RWPE2 (cell line): ENCODE measurements around the gene ZNF536.

Source experiments
- ATAC-seq: fragments of 200-7000 bp; cut with Tn5 transposase; 3 replicates; pipeline ENCODE4 v1.9.1; 2021; ENCODE audit warnings: low read depth
- DNase-seq: peaks from one replicate; pipeline ENCODE4 v3.0.0-alpha.2; 2020; ENCODE audit warnings: low spot score
- H3K27ac ChIP-seq: fragments of 450-650 bp; 2 replicates; pipeline ENCODE4 v1.5.1; 2017; ENCODE audit warnings: mild to moderate bottlenecking; ENCODE audit not compliant: poor library complexity, severe bottlenecking
- H3K27me3 ChIP-seq: fragments of 250-450 bp; sonication (Bioruptor Pico); 2 replicates; pipeline ENCODE4 v1.5.1; 2021; ENCODE audit warnings: mild to moderate bottlenecking, moderate library complexity; ENCODE audit not compliant: insufficient read depth, poor library complexity, severe bottlenecking
- H3K36me3 ChIP-seq: fragments of 250-450 bp; sonication (Bioruptor Pico); 2 replicates; pipeline ENCODE4 v1.5.1; 2020; ENCODE audit warnings: low read depth, mild to moderate bottlenecking, moderate library complexity
- H3K4me1 ChIP-seq: fragments of 250-450 bp; sonication (Bioruptor Pico); 2 replicates; pipeline ENCODE4 v1.5.1; 2021; ENCODE audit warnings: mild to moderate bottlenecking, moderate library complexity; ENCODE audit not compliant: insufficient read depth, poor library complexity, severe bottlenecking
- H3K4me3 ChIP-seq: fragments of 250-450 bp; sonication (Bioruptor Pico); 2 replicates; pipeline ENCODE4 v1.5.1; 2021; ENCODE audit warnings: mild to moderate bottlenecking, moderate library complexity; ENCODE audit not compliant: severe bottlenecking
- H3K9me3 ChIP-seq: fragments of 250-450 bp; sonication (Bioruptor Pico); 2 replicates; pipeline ENCODE4 v1.5.1; 2021; ENCODE audit warnings: mild to moderate bottlenecking, moderate library complexity; ENCODE audit not compliant: severe bottlenecking
- CTCF ChIP-seq: fragments of 450-650 bp; IDR thresholded peaks from one replicate; pipeline ENCODE4 v1.5.1; 2017; ENCODE audit warnings: mild to moderate bottlenecking, moderate library complexity; ENCODE audit not compliant: poor library complexity, severe bottlenecking

Gene ZNF536

GRCh38 chr19:30379841-30380610 lies 7.8 kb downstream of the ZNF536 start:
- TF ChIP-seq CTCF, result no peak

GRCh38 chr19:30381366-30381765 lies 9.2 kb downstream of the ZNF536 start:
- H3K4me1 ChIP-seq, result no peaks in the 10 kb centered on the region
- H3K36me3 ChIP-seq, result no peaks in the 10 kb centered on the region
- no peak for DNase-seq
- no peak overlapping the region for H3K27ac ChIP-seq
- H3K27me3 ChIP-seq, result no peaks in the 10 kb centered on the region
- H3K9me3 ChIP-seq, result no peaks in the 10 kb centered on the region
- H3K4me3 ChIP-seq, result no peak overlapping the region
- ATAC-seq, result no peak
- TF ChIP-seq CTCF, result no peak

More at GRCh38 chr19:30379841-30380610, 7.8 kb downstream of the ZNF536 start:
- no peaks in the 10 kb centered on the region for H3K4me1 ChIP-seq
- ATAC-seq, result no peak
- H3K4me3 ChIP-seq, result no peak overlapping the region
- no peaks in the 10 kb centered on the region for H3K36me3 ChIP-seq
- no peak for DNase-seq
- no peak overlapping the region for H3K27ac ChIP-seq
- peaks cover 10% of the 10 kb centered on the region for H3K27me3 ChIP-seq
- H3K9me3 ChIP-seq, result no peaks in the 10 kb centered on the region

GRCh38 chr19:30385174-30385573 lies 13.0 kb downstream of the ZNF536 start:
- H3K9me3 ChIP-seq, result no peaks in the 10 kb centered on the region
- no peaks in the 10 kb centered on the region for H3K4me1 ChIP-seq
- H3K27ac ChIP-seq, result no peak overlapping the region
- ATAC-seq, result no peak
- H3K36me3 ChIP-seq, result no peaks in the 10 kb centered on the region
- H3K27me3 ChIP-seq, result no peaks in the 10 kb centered on the region
- H3K4me3 ChIP-seq, result no peak overlapping the region
- TF ChIP-seq CTCF, result no peak
- no peak for DNase-seq

- no peak for ATAC-seq
- no peak for DNase-seq
- TF ChIP-seq CTCF, result no peak
Measured at GRCh38 chr19:30385666-30386065, 13.5 kb downstream of the ZNF536 start.

GRCh38 chr19:30386551-30387143 lies 14.5 kb downstream of the ZNF536 start:
- H3K27ac ChIP-seq, result no peak overlapping the region
- DNase-seq, result no peak
- no peak for ATAC-seq
- H3K36me3 ChIP-seq, result no peaks in the 10 kb centered on the region
- H3K27me3 ChIP-seq, result no peaks in the 10 kb centered on the region
- TF ChIP-seq CTCF, result no peak
- no peaks in the 10 kb centered on the region for H3K4me1 ChIP-seq
- H3K9me3 ChIP-seq, result no peaks in the 10 kb centered on the region
- no peak overlapping the region for H3K4me3 ChIP-seq

More at GRCh38 chr19:30385666-30386065, 13.5 kb downstream of the ZNF536 start:
- no peaks in the 10 kb centered on the region for H3K4me1 ChIP-seq
- H3K4me3 ChIP-seq, result no peak overlapping the region
- no peak overlapping the region for H3K27ac ChIP-seq
- no peaks in the 10 kb centered on the region for H3K9me3 ChIP-seq
- H3K27me3 ChIP-seq, result no peaks in the 10 kb centered on the region
- H3K36me3 ChIP-seq, result no peaks in the 10 kb centered on the region
